Activated gamma-delta T cell treated with anti-CD3 and anti-CD28 coated beads, Interleukin-2, amount 50 U/mL, for 16 hours (primary cell): ENCODE data around the gene METRNL.
"Not testable (repeated sequence)": the region's sequence is repeated elsewhere in the genome, so short reads cannot be mapped to it uniquely, and the experiment has no call there.

Experiments used
- DNase-seq: peaks from one replicate; pipeline ENCODE4 v3.0.0-alpha.2; 2020; ENCODE audit warnings: low read depth

METRNL gene

DNA sequence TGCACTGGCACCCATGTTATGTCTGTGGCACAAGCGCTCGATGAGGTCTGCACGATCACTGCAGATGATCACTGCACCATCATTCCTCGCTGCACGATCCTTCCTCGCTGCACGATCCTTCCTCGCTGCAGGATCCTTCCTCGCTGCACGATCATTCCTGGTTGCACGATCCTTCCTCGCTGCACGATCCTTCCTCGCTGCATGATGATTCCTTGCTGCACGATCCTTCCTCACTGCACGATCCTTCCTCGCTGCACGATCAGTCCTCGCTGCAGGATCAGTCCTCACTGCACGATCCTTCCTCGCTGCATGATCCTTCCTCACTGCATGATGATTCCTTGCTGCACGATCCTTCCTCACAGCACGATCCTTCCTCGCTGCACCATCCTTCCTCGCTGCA is 29.3 kb downstream of the METRNL start:
- no peak for DNase-seq

DNA sequence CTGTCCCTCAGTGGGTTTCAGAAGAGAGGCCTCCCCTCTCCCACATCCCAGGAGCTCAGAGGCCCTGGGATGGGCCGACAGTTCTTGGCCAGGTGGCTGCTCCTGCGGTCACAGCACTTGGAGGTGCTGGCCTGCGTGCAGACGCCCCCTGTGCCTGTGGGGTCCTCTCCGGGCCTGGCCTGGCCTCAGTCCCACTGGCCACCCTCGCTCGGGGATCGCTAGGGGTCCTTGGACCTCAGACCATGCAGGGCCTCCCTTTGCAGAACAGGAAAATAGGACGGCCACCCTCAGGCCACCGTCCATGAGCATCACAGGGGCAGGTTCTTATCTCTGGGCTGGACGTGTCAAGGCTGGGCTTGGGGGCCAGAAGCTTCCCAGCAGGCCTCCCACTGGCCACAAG is 30.0 kb downstream of the METRNL start:
- no peak for DNase-seq

DNA sequence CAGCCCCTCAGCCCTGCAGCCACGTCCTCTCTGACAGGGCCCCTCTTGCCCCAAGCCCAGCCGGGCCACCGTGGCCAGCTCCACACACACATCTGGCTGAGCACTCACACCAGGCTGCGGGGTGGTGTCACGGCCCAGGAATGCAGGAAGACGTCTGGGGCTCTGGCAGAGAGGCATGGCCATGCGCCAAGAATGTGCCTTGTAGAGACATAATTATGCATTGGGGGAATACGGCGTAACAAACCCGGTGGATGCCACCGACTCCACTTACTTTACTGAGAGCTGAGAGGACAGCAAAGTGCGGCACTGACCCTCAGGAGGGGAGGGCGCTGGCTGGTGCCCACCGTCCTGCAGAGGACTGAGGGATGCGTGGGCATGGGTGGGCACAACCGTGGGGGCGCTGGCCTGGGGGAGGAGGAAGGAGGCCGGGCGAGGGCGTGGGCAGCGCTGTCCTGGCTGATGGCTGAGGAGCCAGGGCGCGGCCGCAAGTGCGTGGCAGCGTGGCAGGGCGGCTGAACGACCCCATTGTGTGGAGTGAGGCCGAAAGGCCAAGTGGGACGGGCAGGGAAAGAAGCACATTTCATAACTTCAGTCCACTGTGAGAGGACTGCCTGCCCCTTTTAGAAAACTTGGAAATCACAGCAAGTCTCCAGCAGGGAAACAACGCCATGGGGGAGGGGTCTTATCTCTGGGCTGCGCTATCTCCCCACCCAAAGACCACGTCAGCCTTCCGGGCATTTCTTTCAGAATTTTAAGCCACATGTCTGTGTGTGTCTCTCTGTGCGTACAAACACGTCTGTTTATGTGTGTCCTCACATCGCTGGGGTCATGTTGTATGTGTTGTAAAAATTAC is 30.6 kb downstream of the METRNL start:
- no peak for DNase-seq

DNA sequence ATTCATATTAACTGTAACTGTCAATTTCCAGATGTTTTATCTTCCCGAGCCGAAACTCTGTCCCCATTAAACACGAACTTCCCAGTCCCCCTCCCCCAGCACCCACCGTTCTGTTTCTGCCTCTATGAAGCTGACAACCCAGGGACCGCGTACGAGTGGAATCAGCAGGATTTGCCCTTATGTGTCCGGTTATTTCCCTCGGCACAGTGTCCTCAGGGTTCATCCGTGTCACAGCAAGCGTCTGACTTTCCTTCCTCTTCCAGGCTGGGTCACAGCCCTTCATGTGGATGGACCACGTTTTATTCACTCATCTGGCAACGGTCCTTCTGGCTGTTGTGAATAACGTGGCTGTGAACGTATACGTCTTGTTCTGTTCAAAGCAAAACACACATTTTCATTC is 31.3 kb downstream of the METRNL start:
- DNase-seq = no peak

DNA sequence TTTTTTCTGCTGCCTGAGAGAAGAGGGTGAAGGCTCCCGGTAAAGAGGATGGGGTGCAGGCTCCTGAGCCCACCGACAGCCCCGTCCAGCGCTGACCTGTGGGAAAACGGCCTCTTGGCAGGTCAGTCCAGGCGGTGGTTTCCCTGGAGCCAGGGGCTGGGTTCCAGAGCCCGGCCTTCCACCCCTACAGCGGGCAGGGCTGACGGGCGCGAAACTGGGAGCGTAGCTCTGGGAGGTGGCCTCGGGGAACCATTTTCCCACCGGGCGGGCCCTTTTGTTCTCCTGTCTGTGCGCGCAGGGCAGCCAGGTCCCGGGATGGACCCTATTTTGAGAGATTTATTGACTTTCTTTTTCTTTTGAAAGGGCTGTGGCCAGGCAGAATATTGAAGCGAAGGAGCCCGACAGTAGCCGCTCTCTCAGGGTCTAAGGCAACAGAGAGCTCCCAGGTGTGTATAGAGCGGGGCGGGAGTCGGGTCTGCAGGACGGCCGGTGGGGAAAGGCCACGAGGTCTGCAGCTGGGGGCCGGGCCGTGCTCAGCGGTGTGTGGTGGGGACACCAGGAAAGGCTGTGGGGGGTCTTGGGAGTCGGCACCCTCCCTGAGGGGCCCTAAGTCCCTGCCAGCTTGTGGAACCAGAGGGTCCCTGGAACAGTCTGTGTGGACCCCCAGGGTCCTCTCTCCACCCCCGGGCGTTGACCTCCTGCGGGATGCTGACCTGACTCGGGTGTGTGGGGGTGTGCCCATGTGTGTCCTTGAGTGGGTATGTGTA is 32.3 kb downstream of the METRNL start:
- no peak for DNase-seq

DNA sequence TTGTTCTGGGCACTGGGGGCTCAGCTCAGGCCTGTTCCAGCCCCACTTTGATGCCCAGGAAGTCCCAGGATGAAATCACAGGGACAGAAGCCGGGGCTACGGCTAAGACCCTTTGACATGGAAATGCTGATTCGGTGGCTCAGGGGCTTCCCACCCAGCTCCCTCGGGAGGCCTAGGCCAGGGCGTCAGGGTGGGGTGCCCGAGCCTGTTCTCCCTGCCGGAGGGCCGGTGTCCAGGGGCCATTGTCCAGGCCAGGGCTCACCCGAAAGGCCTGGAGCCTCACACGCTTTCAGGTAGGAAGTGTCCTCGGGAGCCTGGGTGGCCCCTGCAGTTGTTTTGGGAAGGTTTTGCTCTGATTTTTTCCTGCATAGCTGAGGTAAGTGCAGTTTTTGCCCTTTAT is 34.0 kb downstream of the METRNL start:
- no peak for DNase-seq

DNA sequence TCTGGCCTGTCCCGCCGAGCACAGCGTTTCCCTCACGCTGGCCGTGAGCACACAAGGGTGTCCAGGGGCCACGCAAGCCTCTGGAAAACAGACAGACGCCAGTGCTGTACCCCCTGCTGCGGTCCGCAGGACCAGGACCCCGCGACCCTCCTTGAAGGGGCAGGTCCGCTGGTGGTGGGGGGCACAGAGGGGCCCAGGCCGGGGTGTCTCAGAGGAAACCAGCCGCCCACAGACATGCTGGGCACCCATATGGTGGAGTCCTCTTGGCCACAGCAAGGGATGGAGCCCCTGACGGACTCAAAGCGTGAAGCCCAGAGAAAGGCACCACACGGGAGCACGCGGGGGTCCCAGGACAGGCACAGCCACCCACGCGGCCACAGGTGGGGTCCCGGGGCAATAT is 34.4 kb downstream of the METRNL start:
- DNase-seq = no peak

DNA sequence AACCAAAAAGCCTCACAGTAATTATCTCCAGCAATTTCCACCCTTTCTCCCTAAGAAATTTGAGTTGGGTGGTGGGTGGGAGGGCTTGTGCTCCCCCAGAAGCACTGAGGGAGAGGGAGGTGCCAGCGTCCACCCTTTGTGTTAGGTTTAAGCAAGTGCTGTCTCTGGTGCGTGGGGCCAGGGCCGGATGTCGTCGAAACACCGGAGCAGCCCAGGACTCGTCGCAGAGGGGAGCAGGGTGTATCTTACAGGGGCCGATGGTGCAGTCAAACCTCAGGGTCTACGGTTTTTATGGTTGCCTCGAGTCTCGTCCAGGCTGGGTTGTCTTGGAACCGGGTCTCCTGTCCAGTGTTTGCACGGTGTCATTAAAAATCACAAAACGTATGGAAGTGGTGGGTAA is 35.3 kb downstream of the METRNL start:
- DNase-seq = no peak

DNA sequence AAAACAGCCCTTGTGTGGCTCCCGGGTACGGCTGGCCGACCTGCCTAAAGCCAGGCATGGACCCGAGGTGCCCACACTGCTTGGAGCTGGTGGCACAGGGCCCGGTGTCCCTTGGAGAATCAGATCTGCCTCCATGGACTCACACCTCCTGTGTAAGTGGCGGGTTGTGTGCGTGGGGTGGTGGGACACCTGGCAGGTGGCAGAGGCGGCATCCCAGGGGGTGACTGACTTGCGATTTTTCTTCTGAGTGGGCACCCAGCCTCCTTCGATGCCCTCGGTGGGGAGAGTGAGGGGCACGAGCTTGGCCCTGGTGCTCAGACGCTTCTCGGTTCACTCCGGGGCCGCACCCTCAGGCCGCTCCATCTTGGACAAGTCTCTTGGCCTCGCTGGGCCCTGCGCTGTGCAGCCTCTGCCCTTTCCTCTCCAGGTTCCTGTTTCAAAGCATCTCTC is 35.8 kb downstream of the METRNL start:
- no peak for DNase-seq

DNA sequence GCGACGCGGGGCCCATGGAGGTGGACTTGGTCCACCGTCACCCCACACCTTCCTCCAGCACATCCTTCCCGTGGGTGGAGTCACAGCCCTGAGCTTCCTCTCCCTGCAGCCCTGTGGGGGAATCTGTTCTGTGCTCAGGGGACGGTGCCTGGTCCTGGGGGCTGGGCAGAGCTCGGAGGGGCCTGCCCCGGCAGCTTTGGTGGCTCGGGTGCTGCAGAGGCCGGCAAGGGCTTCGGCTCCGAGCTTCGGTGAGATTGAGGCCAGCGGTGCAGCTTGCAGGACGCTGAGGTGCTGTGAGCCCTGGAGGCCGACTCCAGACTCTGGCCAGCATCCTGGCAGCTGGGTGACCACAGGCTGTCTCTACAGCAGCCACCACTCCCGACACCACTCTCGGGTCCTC is 36.4 kb downstream of the METRNL start:
- DNase-seq = no peak

DNA sequence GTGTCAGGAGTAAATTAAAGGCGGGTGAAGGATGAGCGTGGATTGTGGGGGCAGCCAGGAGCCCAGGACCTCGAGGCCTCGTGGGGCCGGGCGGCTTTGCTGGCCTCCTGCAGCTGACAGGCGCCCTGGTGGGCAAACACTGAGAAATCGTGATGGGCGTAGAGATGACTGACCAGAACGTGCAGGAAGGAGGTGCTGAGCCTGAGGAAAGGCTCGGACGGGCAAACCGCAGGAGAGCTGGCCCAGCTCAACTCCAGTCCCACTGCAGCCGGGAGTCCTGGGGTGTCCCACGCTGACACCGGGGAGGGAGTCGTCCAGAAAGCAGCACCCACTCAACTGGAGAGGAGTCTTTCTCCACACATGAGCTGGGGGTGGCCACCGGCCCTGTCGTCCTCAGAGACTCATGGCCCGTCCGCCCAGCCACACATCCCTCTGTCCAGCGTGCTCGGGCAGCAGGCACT is 36.9 kb downstream of the METRNL start:
- DNase-seq = no peak

DNA sequence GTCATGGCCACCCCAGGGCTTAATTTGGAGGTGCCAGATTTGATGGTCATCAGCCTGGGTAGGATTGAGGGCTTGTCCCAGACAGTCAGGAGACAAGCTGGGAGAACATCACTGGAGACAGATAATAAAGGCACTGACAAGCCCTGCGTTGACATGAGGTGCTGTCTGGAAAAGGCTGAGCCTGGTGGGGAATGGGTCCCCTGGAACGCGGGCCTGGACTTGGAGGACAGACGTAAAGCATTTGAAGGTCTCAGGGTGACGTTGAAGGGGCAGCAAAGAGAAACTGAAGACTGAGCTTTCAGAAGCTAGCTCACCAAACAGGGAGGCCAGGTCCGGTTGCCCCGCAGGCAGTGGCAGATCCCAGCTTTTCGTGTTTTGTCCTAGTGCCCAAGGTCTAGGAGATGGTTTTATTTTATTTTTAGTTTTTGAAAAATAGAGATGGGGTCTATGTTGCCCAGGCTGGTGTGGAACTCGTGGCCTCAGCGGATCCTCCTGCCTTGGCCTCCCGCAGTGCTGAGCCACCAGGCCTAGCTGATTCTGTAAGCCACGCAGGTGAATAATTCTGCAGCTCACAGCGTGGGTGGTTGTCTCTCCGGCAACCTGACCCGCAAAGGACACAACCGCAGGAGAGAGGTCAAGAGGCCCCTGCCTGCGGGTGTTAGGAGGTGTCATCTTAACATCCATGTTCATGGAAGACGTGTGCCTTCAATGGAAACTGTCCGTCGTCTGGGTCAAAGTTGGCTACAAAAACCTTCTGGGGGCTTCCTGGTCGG is 37.6 kb downstream of the METRNL start:
- DNase-seq = no peak

DNA sequence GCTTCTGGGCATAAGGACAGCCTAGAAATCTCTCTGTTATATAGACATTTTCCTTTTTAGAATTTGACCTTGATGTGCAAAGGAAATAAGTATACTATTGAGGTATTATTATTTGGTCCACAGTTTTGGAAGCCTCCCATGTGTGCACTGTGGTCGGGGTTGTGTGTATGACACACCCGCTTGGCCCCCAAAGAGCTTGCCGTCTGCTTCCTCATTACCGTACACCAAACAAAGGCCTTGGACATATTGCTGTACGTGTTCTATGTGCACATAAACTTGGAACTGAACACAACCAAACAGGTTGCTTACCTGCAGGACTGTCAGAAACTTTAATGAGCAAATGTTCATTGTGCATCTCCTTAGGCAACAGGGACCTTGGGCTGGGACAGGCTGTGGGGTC is 38.2 kb downstream of the METRNL start:
- no peak for DNase-seq

DNA sequence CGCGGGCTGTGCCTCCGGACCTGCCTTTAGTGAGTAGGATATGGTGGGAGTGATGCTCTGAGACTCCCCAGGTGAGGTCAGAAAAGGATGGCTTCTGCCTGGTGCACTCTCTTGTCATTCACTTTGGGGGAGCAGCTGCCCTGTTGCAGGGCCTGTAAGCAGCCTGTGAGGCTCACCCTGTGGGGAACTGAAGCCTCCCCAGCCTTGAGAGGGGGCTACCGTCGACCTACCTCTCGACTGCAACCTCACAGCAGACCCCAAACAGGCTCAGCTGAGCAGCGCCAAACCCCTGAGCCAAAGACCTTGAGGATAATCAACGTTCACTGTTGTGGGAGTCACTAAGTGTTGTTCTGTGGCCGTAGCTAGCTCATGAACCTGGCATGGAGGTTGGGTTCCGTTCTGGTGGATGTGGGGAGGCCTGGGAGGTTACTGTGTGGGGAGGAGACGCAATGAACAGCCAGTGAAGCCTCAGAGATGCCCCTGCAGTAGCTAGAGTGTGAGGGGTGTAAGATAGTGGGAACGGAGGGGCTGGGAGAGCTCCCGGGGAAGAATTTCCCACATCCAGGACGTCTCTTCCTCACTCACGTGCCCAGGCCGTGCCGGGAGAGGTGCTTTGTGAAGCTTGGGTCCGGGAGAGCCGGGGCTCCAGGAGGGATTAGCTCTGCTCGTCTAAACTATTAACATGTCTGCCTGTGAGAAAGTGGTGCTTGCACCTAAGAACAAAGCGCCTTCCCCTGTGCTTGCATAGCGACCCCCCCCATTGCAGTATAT is 38.8 kb downstream of the METRNL start:
- no peak for DNase-seq

DNA sequence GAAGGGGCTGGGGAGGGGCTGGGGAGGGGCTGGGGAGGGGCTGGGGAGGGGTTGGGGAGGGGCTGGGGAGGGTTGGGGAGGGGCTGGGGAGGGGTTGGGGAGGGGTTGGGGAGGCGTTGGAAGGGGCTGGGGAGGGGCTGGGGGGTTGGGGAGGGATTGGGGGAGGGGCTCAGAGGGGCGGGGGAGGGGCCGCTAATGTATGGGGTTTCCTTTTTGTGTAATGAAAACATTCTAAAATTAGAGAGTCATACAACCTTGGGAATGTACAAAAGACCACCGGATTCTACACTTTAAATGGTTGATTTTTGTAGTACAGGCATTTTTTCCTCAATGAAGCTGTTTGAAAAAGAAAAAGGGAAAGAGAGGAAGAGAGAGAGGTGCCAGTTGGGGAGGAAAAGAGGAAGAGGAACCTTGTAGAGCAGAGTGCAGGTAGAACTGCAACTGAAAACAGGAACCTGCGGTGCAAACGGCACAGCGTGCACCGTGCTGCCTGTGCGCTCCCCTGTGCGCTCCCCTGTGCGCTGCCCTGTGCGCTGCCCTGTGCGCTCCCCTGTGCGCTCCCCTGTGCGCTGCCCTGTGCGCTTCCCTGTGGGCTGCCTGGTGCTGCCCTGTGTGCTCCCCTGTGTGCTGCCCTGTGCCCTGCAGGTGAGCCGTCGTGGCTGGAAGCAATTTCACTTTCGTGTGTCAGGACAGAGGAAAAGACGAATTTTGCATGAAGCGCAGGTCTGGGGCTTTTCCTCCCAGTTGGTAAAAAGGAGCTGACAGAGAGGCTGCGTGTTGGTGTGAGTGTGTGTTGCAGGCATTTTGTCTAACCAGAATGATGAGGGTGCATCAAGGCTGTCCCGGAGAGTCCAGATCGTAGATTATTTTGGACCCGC is 40.8 kb downstream of the METRNL start:
- DNase-seq = no peak

DNA sequence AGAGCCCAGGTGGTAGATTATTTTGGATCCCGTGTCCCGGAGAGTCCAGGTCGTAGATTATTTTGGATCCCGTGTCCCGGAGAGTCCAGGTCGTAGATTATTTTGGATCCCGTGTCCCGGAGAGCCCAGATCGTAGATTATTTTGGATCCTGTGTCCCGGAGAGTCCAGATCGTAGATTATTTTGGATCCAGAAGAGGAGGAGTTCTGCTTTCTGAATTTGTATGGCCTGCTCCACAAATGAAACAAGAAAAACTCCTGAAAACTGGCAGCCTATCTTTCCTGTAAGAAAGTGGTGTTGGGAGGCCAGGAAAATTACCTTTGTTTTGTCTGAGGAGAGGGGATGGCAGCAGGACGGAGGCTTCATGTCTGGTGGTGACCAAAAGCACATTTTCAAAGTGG is 42.1 kb downstream of the METRNL start:
- not testable (repeated sequence) for DNase-seq

DNA sequence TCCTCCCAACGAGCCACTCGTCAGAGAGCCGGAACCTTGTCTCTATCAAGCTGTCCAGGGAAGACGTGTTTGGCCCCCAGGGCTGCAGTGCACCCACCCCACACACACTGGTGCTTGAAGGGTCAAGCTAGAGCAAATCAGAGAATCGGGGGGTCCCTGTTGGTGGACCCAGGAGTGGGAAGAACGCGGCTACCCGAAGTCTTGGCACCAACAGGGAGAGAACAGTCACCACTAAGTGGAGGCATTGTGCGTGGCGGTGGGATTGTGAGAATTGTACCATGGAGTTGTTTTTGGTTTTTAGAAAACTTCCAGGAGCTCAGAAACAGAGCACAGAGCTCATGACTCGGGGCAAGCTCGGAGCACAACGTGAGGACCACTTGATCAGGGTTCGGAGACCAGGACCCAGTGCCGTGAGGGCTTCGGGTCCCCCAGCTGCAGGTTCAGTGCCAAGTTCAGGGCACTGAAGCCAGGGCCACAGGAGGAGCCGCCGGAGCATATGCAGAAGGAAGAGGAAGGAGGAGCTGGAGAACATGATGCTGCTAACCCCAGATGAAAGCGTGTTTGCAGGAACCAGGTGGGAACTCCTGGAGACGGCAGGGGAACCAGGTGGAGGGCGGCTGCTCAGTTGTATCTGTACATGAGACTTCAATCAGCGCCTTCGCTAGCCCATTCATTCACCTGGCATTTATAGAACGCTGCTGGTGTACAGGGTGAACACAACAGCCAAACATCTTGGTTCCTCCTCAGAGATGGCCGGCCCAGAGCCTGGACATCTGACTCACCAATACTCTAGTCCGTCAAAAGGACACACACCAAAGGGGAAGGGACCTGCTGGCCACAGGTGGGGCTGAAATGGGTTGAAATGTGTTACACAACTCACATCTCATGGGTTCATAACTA is 42.8 kb downstream of the METRNL start:
- no peak for DNase-seq

DNA sequence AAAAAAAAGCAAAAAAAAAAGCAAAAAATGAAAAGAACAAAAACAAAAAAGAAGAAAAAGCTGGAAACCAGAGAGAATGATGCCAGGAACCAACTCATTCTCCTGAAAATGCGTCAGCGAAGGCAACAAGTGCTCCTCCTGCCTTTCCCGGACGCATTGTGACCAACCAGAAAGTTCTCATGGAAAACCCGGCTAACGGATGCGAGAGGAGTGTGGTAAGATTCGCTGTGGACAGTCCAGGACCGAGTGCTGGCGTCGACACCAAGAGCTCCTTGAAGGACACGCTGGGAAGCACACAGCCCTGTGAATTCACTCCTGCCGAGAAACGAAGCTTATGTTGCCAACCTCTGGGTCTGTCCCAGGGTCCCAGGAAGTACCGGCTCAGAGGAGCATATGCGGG is 43.4 kb downstream of the METRNL start:
- no peak for DNase-seq

DNA sequence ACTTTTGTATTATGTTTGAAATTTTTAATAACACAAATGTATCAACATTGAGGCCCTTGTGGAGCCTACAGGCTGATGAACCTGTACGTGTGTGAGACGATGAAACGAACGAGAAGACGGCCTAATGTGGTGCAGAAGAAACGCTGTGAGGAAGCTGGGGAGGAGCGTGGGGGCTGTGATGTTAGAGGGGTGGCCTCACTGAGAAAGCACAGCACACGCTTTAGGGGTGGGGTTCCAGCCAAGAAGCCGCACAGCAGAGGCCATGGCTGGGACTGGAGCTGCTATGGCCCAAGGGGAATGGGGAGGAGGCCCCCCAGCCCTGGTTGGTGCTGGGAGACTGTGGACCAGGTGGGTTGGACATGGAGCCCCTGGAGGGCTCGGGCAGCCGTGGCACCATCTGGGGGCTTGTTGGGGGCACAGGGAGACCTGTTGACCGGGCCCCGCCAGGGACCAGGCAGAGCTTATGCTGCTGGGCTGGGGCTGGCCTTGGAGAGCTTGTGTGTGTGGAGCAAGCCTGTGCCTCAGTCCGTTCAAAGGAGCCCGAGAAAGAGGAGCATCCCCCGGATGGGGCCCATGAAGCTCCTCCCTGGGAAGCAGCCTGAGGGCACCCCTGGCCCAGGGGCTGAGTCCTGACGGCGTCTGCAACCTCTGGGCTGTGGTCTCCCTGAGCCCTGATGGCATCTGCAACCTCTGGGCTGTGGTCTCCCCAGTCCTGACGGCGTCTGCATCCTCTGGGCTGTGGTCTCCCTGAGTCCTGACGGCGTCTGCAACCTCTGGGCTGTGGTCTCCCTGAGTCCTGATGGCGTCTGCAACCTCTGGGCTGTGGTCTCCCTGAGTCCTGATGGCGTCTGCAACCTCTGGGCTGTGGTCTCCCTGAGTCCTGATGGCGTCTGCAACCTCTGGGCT is 44.7 kb downstream of the METRNL start:
- no peak for DNase-seq
